Ishikawa (cell line): Measurements from ENCODE around the gene TPST2.

Source experiments
- CEBPB ChIP-seq: IDR thresholded peaks from 2 replicates; pipeline ENCODE4 v1.6.1; 2012
- CREB1 ChIP-seq: IDR thresholded peaks from 2 replicates; pipeline ENCODE4 v1.6.1; 2012; ENCODE audit warnings: low read depth
- EP300 ChIP-seq: IDR thresholded peaks from 2 replicates; pipeline ENCODE4 v1.6.1; 2012; ENCODE audit warnings: borderline replicate concordance
- FOXM1 ChIP-seq: IDR thresholded peaks from 2 replicates; pipeline ENCODE4 v1.6.1; 2012; ENCODE audit warnings: low read depth, borderline replicate concordance
- NFIC ChIP-seq: IDR thresholded peaks from 2 replicates; pipeline ENCODE4 v1.6.1; 2012
- RAD21 ChIP-seq: IDR thresholded peaks from 2 replicates; pipeline ENCODE4 v1.6.1; 2012; ENCODE audit warnings: low read depth
- TEAD4 ChIP-seq: IDR thresholded peaks from 2 replicates; pipeline ENCODE4 v1.6.1; 2012
- YY1 ChIP-seq: IDR thresholded peaks from 2 replicates; pipeline ENCODE4 v1.6.1; 2012; ENCODE audit warnings: low read depth
- ZBTB7A ChIP-seq: IDR thresholded peaks from 2 replicates; pipeline ENCODE4 v1.6.1; 2012; ENCODE audit warnings: low read depth
- TF ChIP-seq, protein P1 (sequence below): IDR thresholded peaks from 2 replicates; pipeline ENCODE4 v1.6.1; 2012
- TF ChIP-seq, protein P2 (sequence below): IDR thresholded peaks from 2 replicates; pipeline ENCODE4 v1.6.1; 2012

DNA sequence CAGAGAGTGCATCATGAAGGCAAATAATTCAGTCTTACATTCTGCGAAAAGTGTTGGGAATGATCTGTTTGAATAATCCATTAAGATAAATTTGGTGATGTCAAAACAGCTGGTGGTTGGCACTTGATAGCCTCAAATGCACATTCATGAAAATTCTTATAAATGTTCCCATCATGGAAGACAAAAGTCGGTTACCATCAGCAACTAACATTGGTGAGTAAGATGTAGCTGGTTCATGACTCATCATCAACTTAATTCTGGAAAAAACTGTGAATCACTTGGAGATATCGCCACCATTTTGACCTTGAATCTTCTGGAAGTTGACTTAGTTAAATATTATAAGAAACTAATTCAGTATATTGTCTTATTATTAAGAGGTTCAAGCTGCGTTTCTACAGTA lies 16.7 kb upstream of the TPST2 start:
- TF ChIP-seq EP300 = no peak
- no peak for TF ChIP-seq ZBTB7A
- TF ChIP-seq, protein P1, sequence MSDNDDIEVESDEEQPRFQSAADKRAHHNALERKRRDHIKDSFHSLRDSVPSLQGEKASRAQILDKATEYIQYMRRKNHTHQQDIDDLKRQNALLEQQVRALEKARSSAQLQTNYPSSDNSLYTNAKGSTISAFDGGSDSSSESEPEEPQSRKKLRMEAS = no peak
- TF ChIP-seq, protein P2, sequence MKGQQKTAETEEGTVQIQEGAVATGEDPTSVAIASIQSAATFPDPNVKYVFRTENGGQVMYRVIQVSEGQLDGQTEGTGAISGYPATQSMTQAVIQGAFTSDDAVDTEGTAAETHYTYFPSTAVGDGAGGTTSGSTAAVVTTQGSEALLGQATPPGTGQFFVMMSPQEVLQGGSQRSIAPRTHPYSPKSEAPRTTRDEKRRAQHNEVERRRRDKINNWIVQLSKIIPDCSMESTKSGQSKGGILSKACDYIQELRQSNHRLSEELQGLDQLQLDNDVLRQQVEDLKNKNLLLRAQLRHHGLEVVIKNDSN = no peak
- no peak for TF ChIP-seq RAD21
- TF ChIP-seq CREB1 = no peak
- TF ChIP-seq TEAD4 = no peak
- no peak for TF ChIP-seq FOXM1
- TF ChIP-seq YY1 = no peak
- no peak for TF ChIP-seq NFIC
- TF ChIP-seq CEBPB = no peak
